ENCODE results near the gene TNS1. TPM values are rescaled to one million over a fixed set of nuclear protein-coding genes. Genes with fewer than 3 reads are reported as not detected.
"Not testable (repeated sequence)": the region's sequence is repeated elsewhere in the genome, so short reads cannot be mapped to it uniquely, and the experiment has no call there.

The TNS1 gene
- total RNA-seq, 1 donor from 2014 or later, result 219 TPM

GRCh38 chr2:218034497-218035213 lies 31.9 kb upstream of the TNS1 start:
- not testable (repeated sequence) for H3K4me1 ChIP-seq (ENCODE audit: insufficient read depth, low read length); H2AFZ ChIP-seq (ENCODE audit: low read depth, low read length); H3K79me2 ChIP-seq (ENCODE audit: insufficient read depth, low read length); H3K4me3 ChIP-seq (ENCODE audit: insufficient read depth, low read depth, low read length); H3K9me3 ChIP-seq (ENCODE audit: insufficient read depth, low read depth, low read length); H3K4me1 Mint-ChIP-seq (ENCODE audit: low read depth, unreplicated experiment); H3K36me3 ChIP-seq (ENCODE audit: insufficient read depth, low read length); H3K27ac ChIP-seq (ENCODE audit: low read depth, low read length); H4K20me1 ChIP-seq (ENCODE audit: insufficient read depth, low read length); H3K9me3 Mint-ChIP-seq (ENCODE audit: unreplicated experiment); H3K36me3 Mint-ChIP-seq (ENCODE audit: low read depth, unreplicated experiment); H3K9ac ChIP-seq (ENCODE audit: low read length)
- H3K4me2 ChIP-seq (ENCODE audit: low read length), result peak overlapping the region; percentile 56
- FAIRE-seq, result peak; percentile 26
- H3K27me3 Mint-ChIP-seq (ENCODE audit: low read depth, unreplicated experiment), result peaks cover 41% of the 10 kb centered on the region
- peaks cover 32% of the 10 kb centered on the region for H3K27me3 ChIP-seq (ENCODE audit: insufficient read depth, low read length)
- H3K27ac Mint-ChIP-seq (ENCODE audit: unreplicated experiment), result peak overlapping the region; percentile 35
- TF ChIP-seq, protein P1, sequence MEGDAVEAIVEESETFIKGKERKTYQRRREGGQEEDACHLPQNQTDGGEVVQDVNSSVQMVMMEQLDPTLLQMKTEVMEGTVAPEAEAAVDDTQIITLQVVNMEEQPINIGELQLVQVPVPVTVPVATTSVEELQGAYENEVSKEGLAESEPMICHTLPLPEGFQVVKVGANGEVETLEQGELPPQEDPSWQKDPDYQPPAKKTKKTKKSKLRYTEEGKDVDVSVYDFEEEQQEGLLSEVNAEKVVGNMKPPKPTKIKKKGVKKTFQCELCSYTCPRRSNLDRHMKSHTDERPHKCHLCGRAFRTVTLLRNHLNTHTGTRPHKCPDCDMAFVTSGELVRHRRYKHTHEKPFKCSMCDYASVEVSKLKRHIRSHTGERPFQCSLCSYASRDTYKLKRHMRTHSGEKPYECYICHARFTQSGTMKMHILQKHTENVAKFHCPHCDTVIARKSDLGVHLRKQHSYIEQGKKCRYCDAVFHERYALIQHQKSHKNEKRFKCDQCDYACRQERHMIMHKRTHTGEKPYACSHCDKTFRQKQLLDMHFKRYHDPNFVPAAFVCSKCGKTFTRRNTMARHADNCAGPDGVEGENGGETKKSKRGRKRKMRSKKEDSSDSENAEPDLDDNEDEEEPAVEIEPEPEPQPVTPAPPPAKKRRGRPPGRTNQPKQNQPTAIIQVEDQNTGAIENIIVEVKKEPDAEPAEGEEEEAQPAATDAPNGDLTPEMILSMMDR (IDR thresholded peaks at IDR 0.05; ENCODE audit: insufficient read depth, low read depth, low read length), result peak; percentile 42
- H3K4me3 Mint-ChIP-seq (ENCODE audit: unreplicated experiment), result peak overlapping the region; percentile 29
- peak; percentile 32 for DNase-seq (ENCODE audit: low read depth)

DNA sequence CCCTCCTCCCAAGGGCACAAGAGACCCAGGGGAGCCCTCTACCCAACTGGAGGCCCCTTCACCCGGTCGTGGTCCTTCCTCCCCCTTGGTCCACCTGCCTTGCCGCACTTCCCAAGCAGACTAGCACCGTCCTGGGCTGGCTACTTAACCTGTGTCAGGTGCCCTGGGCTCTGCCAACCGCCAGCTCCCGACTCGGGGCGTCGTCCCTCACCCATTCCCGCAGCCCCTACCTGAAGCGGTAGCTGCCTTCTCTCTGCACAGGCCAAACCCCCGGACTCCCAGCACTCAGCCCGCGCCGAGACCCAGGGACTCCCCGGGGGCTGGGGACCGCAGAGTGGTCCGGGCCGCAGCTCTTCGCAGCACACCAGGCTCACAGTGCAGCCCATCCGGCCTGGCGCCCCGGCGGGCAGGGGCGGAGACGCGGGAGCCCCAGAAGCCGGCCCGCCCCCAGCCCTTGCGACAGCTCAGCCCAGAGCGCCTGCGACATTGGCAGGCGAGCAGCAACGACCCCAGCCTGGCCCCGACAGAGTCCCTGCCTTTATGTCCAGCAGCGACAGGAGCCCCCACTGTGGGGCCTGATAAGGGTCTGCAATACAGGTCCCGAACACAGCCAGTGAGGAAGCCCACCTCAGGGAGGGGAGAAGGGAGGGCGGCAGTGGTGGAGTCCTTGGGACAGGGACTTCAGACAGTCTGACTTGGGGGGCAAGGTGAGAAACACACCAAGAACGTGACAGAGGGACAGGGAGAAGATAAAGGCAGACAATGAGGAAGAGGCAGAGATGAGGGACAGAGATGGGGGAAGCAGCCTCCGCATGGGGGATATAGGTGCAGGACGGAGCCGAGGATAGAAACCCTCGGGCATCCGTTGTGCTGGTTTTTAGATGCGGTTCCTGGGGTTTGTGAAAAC lies 31.0 kb upstream of the TNS1 start:
- Histone ChIP-seq H3K4me2 (ENCODE audit: low read length) (peak overlapping the region; percentile 56), H3K9ac (ENCODE audit: low read length) (no peak overlapping the region), H4K20me1 (ENCODE audit: insufficient read depth, low read length) (no peaks in the 10 kb centered on the region), H3K9me3 (ENCODE audit: insufficient read depth, low read depth, low read length) (no peaks in the 10 kb centered on the region), H3K4me1 (ENCODE audit: insufficient read depth, low read length) (peaks cover 4% of the 10 kb centered on the region), H3K79me2 (ENCODE audit: insufficient read depth, low read length) (no peaks in the 10 kb centered on the region), H2AFZ (ENCODE audit: low read depth, low read length) (no peak overlapping the region), H3K36me3 (ENCODE audit: insufficient read depth, low read length) (no peaks in the 10 kb centered on the region), H3K27ac (ENCODE audit: low read depth, low read length) (no peak overlapping the region), H3K27me3 (ENCODE audit: insufficient read depth, low read length) (peaks cover 32% of the 10 kb centered on the region), H3K4me3 (ENCODE audit: insufficient read depth, low read depth, low read length) (no peak overlapping the region)
- no peak overlapping the region for H3K27ac Mint-ChIP-seq (ENCODE audit: unreplicated experiment)
- H3K27me3 Mint-ChIP-seq (ENCODE audit: low read depth, unreplicated experiment), result peaks cover 41% of the 10 kb centered on the region
- peak overlapping the region; percentile 50 for H3K4me3 Mint-ChIP-seq (ENCODE audit: unreplicated experiment)
- peaks cover 4% of the 10 kb centered on the region for H3K4me1 Mint-ChIP-seq (ENCODE audit: low read depth, unreplicated experiment)
- FAIRE-seq (no peak), DNase-seq (ENCODE audit: low read depth) (no peak)
- H3K9me3 Mint-ChIP-seq (ENCODE audit: unreplicated experiment), result no peaks in the 10 kb centered on the region
- H3K36me3 Mint-ChIP-seq (ENCODE audit: low read depth, unreplicated experiment), result no peaks in the 10 kb centered on the region
- peak; percentile 30 for TF ChIP-seq EZH2 (IDR thresholded peaks at IDR 0.05; ENCODE audit: insufficient read depth, low read length)
- TF ChIP-seq, protein P1 (IDR thresholded peaks at IDR 0.05; ENCODE audit: insufficient read depth, low read depth, low read length), result no peak
